Measurements from ENCODE around the gene TLR2.

DNA sequence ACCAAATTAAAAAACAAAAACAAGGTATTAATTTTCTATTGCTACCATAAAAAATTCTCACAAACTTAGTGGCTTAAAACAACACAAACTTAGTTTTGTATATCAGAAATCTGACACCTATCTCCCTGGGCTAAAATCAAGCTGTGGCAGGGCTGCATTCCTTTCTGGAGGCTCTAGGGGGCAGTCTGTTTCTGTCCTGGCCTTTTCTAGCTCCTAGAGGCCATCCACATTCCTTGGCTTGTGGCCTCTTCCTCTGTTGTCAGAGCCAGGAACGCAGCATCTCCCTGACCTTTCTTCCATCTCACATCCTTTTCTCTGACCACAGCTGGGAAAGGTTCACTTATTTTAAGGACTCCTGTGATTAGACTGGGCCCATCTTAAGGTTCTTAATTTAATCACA is 38.9 kb upstream of the TLR2 start:
- TF ChIP-seq, protein P1, sequence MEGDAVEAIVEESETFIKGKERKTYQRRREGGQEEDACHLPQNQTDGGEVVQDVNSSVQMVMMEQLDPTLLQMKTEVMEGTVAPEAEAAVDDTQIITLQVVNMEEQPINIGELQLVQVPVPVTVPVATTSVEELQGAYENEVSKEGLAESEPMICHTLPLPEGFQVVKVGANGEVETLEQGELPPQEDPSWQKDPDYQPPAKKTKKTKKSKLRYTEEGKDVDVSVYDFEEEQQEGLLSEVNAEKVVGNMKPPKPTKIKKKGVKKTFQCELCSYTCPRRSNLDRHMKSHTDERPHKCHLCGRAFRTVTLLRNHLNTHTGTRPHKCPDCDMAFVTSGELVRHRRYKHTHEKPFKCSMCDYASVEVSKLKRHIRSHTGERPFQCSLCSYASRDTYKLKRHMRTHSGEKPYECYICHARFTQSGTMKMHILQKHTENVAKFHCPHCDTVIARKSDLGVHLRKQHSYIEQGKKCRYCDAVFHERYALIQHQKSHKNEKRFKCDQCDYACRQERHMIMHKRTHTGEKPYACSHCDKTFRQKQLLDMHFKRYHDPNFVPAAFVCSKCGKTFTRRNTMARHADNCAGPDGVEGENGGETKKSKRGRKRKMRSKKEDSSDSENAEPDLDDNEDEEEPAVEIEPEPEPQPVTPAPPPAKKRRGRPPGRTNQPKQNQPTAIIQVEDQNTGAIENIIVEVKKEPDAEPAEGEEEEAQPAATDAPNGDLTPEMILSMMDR (optimal IDR thresholded peaks at IDR 0.05 in 1 of 3, IDR thresholded peaks at IDR 0.05 in 1 of 3, conservative IDR thresholded peaks at IDR 0.05 in 1 of 3; ENCODE audit: extremely low read depth in 1 of 3, insufficient read depth in 2 of 3, low read length in 3 of 3) = peak; percentile 9 to 32 (median 32)
- no peak for TF ChIP-seq EZH2 (IDR thresholded peaks at IDR 0.05; ENCODE audit: low read length)
